Lower leg skin (tissue), 3 donors: ENCODE measurements around the gene SHISA6.

Experiments
- CTCF ChIP-seq, 3 donors: fragments of 450-650 bp; IDR thresholded peaks; one replicate each; pipeline ENCODE4 v1.5.1; 2016; ENCODE audit warnings: antibody characterized with exemption in 3 of 3, mild to moderate bottlenecking in 3 of 3, moderate library complexity in 2 of 3
- POLR2A ChIP-seq, 2 donors: fragments of 450-650 bp; IDR thresholded peaks; one replicate each; pipeline ENCODE4 v1.6.1; 2016 to 2017; ENCODE audit warnings: antibody characterized with exemption in 2 of 2, mild to moderate bottlenecking in 1 of 2, moderate library complexity in 1 of 2

DNA sequence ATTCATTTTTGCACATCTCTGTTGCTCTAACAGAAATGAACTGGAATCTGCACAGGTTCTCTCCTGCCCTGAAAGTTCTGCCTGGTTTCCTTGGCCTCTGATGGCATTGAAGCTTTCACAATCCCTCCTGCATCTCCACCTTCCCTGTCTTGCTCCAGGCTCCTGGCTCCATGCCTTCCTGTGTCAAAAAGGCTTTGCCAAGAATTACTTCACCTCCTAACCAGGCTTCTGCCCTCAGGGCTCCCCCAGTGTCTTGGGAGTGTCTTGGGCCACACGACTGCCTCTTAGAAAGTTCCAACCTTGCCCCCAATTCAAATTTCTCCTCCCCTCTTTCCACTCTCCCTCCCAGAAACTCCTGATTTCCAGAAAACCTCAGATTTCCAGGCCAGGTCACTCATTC lies 320.3 kb downstream of the SHISA6 start:
- no peak for TF ChIP-seq CTCF (IDR thresholded peaks at IDR 0.05)
- no peak for TF ChIP-seq POLR2A (IDR thresholded peaks at IDR 0.05)
